Neural cell (in vitro differentiated cells): Measurements from ENCODE around the gene NAT9. TPM values are rescaled to one million over a fixed set of nuclear protein-coding genes. Genes with fewer than 3 reads are reported as not detected.

Experiments used
- H2AFZ ChIP-seq: fragments of 200-600, 300-800 bp; sonication (generic), shearing (Covaris generic); 2 replicates; pipeline ENCODE4 v1.6.0; 2014; ENCODE audit warnings: low read depth, mild to moderate bottlenecking, antibody characterized with exemption, low read length, moderate library complexity
- H3F3A ChIP-seq: fragments of 200-600 bp; shearing (Covaris generic); 2 replicates; pipeline ENCODE4 v1.6.1; 2016; ENCODE audit warnings: mild to moderate bottlenecking, moderate library complexity, mixed read lengths, antibody characterized with exemption, low read length; ENCODE audit not compliant: insufficient read depth, poor library complexity, severe bottlenecking
- H3K27ac ChIP-seq: fragments of 200-600, 300-800 bp; sonication (generic), shearing (Covaris generic); 2 replicates; pipeline ENCODE4 v1.5.1; 2014; ENCODE audit warnings: mild to moderate bottlenecking, low read length, moderate library complexity
- H3K27me3 ChIP-seq: fragments of 300-800, 200-600 bp; sonication (generic), shearing (Covaris generic); 2 replicates; pipeline ENCODE4 v1.6.0; 2014; ENCODE audit warnings: mild to moderate bottlenecking, low read depth, low read length, moderate library complexity; ENCODE audit not compliant: insufficient read depth
- H3K36me3 ChIP-seq: fragments of 300-800, 200-600 bp; sonication (generic), shearing (Covaris generic); 2 replicates; pipeline ENCODE4 v1.5.1; 2014; ENCODE audit warnings: mild to moderate bottlenecking, antibody characterized with exemption, low read length, moderate library complexity; ENCODE audit not compliant: insufficient read depth
- H3K4me2 ChIP-seq: fragments of 300-800, 200-600 bp; sonication (generic), shearing (Covaris generic); 2 replicates; pipeline ENCODE4 v1.6.0; 2014; ENCODE audit warnings: mild to moderate bottlenecking, low read length
- H3K4me3 ChIP-seq: fragments of 300-800, 200-600 bp; sonication (generic), shearing (Covaris generic); 2 replicates; pipeline ENCODE4 v1.5.1; 2014; ENCODE audit warnings: mild to moderate bottlenecking, low read length, moderate library complexity
- H3K79me2 ChIP-seq: fragments of 200-600 bp; shearing (Covaris generic); replicated peaks from 2 replicates; pipeline ENCODE4 v1.6.0; 2014; ENCODE audit warnings: mild to moderate bottlenecking, low read length, moderate library complexity; ENCODE audit not compliant: insufficient read depth
- H3K9ac ChIP-seq: fragments of 300-800, 200-600 bp; sonication (generic), shearing (Covaris generic); 2 replicates; pipeline ENCODE4 v1.6.1; 2016; ENCODE audit warnings: mild to moderate bottlenecking, low read length, mixed read lengths
- H3K9me2 ChIP-seq: fragments of 200-600 bp; shearing (Covaris generic); 2 replicates; pipeline ENCODE4 v1.6.1; 2016; ENCODE audit warnings: mild to moderate bottlenecking, low read length, mixed read lengths; ENCODE audit not compliant: insufficient read depth
- H3K9me3 ChIP-seq: fragments of 200-600, 300-800 bp; sonication (generic), shearing (Covaris generic); 2 replicates; pipeline ENCODE4 v1.6.1; 2016; ENCODE audit warnings: mild to moderate bottlenecking, mixed run types, low read length, moderate library complexity, mixed read lengths
- H4K20me1 ChIP-seq: fragments of 200-600 bp; shearing (Covaris generic); 2 replicates; pipeline ENCODE4 v1.6.1; 2016; ENCODE audit warnings: mild to moderate bottlenecking, mixed run types; ENCODE audit not compliant: insufficient read depth
- EP300 ChIP-seq: fragments of 450-650 bp; conservative IDR thresholded peaks from 2 replicates; pipeline ENCODE4 v1.6.1; 2014; ENCODE audit warnings: antibody characterized with exemption, mild to moderate bottlenecking, moderate library complexity; ENCODE audit not compliant: poor library complexity, severe bottlenecking
- EZH2 ChIP-seq: fragments of 200-600, 300-800 bp; shearing (Covaris generic), sonication (generic); IDR thresholded peaks from 2 replicates; pipeline ENCODE4 v1.6.1; 2014; ENCODE audit warnings: antibody characterized with exemption, low read length, borderline replicate concordance, mild to moderate bottlenecking; ENCODE audit not compliant: insufficient read depth, poor library complexity, severe bottlenecking
- MXI1 ChIP-seq: fragments of 450-650 bp; conservative IDR thresholded peaks from 2 replicates; pipeline ENCODE4 v1.6.1; 2014; ENCODE audit warnings: antibody characterized with exemption, mild to moderate bottlenecking; ENCODE audit not compliant: poor library complexity, severe bottlenecking
- POLR2AphosphoS5 ChIP-seq: IDR thresholded peaks from 2 replicates; pipeline ENCODE4 v1.6.1; 2012
- RAD21 ChIP-seq: fragments of 450-650 bp; conservative IDR thresholded peaks from 2 replicates; pipeline ENCODE4 v1.6.1; 2014; ENCODE audit warnings: antibody characterized with exemption, mild to moderate bottlenecking, moderate library complexity
- REST ChIP-seq: IDR thresholded peaks from 2 replicates; pipeline ENCODE4 v1.6.1; 2012; ENCODE audit warnings: borderline replicate concordance
- SMC3 ChIP-seq: fragments of 450-650 bp; conservative IDR thresholded peaks from 2 replicates; pipeline ENCODE4 v1.6.1; 2014; ENCODE audit warnings: antibody characterized with exemption, mild to moderate bottlenecking, moderate library complexity; ENCODE audit not compliant: poor library complexity
- TAF1 ChIP-seq: IDR thresholded peaks from 2 replicates; pipeline ENCODE4 v1.6.1; 2012; ENCODE audit warnings: low read depth
- polyA plus RNA-seq: library from polyadenylated mRNA; depleted of rRNA; stranded (reverse); fragments of >200 nt; gene quantifications from 2 replicates; pipeline ENCODE4 v1.2.3, GENCODE V29; 2014
- TF ChIP-seq, protein P1 (sequence below): fragments of 450-650 bp; IDR thresholded peaks from 2 replicates; pipeline ENCODE4 v1.5.1; 2014; ENCODE audit warnings: antibody characterized with exemption, mild to moderate bottlenecking, moderate library complexity; ENCODE audit not compliant: poor library complexity, severe bottlenecking

Gene NAT9
- polyA plus RNA-seq, 1 donor from 2014 or later = 243 TPM

GRCh38 chr17:74766413-74766812 is 9.7 kb downstream of the NAT9 start:
- Histone ChIP-seq H3K27me3 (no peaks in the 10 kb centered on the region), H2AFZ (no peak overlapping the region), H3K4me3 (no peak overlapping the region), H3K27ac (no peak overlapping the region), H3K36me3 (peaks cover 7% of the 10 kb centered on the region), H3K79me2 (no peaks in the 10 kb centered on the region), H3F3A (no peaks in the 10 kb centered on the region), H3K9ac (no peak overlapping the region), H3K9me2 (no peaks in the 10 kb centered on the region), H4K20me1 (no peaks in the 10 kb centered on the region), H3K9me3 (no peaks in the 10 kb centered on the region), H3K4me2 (no peak overlapping the region)
- TF ChIP-seq EZH2 (no peak), POLR2AphosphoS5 (no peak), RAD21 (no peak), REST (no peak), EP300 (no peak), MXI1 (no peak), TAF1 (no peak), SMC3 (no peak)
- TF ChIP-seq, protein P1, sequence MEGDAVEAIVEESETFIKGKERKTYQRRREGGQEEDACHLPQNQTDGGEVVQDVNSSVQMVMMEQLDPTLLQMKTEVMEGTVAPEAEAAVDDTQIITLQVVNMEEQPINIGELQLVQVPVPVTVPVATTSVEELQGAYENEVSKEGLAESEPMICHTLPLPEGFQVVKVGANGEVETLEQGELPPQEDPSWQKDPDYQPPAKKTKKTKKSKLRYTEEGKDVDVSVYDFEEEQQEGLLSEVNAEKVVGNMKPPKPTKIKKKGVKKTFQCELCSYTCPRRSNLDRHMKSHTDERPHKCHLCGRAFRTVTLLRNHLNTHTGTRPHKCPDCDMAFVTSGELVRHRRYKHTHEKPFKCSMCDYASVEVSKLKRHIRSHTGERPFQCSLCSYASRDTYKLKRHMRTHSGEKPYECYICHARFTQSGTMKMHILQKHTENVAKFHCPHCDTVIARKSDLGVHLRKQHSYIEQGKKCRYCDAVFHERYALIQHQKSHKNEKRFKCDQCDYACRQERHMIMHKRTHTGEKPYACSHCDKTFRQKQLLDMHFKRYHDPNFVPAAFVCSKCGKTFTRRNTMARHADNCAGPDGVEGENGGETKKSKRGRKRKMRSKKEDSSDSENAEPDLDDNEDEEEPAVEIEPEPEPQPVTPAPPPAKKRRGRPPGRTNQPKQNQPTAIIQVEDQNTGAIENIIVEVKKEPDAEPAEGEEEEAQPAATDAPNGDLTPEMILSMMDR = no peak

DNA sequence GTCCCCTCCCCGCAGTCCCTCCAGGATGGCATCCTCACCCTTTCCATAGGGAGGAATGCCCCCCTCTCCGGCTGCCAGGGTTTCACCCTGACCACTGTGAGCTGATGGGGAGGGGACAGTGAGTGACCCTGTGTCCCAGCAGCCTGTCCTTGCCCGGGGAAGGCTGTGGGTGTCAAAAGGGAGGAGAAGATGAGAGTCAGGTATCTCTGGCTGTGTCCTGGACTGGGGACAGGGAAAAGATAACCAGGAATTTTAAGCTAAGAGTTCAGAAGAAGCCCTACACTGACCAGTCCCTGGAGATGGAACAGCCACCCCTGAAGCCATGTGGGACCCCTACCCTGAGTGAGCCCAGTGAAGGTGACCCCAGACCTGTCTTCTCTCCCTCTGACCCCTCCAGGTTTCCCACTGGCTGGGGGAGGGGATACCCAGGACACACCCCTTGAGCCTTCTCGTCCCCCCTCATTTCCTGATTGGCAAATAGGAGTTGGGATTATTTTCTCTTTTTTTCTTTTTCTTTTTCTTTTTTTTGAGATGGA is 11.3 kb downstream of the NAT9 start:
- H2AFZ ChIP-seq = no peak overlapping the region
- H3K79me2 ChIP-seq = no peaks in the 10 kb centered on the region
- H3K27ac ChIP-seq = no peak overlapping the region
- H3K9me3 ChIP-seq = no peaks in the 10 kb centered on the region
- TF ChIP-seq POLR2AphosphoS5 (no peak), MXI1 (no peak), SMC3 (no peak), REST (no peak), RAD21 (no peak), EZH2 (no peak), EP300 (no peak), TAF1 (no peak)
- TF ChIP-seq, protein P1 = no peak
- H3K4me2 ChIP-seq = no peak overlapping the region
- H3K9ac ChIP-seq = no peak overlapping the region
- H3K36me3 ChIP-seq = no peaks in the 10 kb centered on the region
- no peaks in the 10 kb centered on the region for H3K27me3 ChIP-seq
- H3K9me2 ChIP-seq = no peaks in the 10 kb centered on the region
- no peak overlapping the region for H3K4me3 ChIP-seq
- H3F3A ChIP-seq = no peaks in the 10 kb centered on the region
- no peaks in the 10 kb centered on the region for H4K20me1 ChIP-seq
